Testis (tissue), 3 donors: ENCODE measurements around the gene SIPA1L3. TPM values are rescaled to one million over a fixed set of nuclear protein-coding genes. Genes with fewer than 3 reads are reported as not detected.

Experiments
- DNase-seq: peaks from one replicate; pipeline ENCODE4 v3.0.0-alpha.2; 2019
- H3K27ac ChIP-seq, 2 donors: fragments of 200-600 bp; sonication (generic); one replicate each; pipeline ENCODE4 v1.5.1; 2019
- H3K27me3 ChIP-seq: fragments of 200-600 bp; sonication (generic); one replicate; pipeline ENCODE4 v1.5.1; 2019
- H3K36me3 ChIP-seq: fragments of 200-600 bp; sonication (generic); one replicate; pipeline ENCODE4 v1.5.1; 2017; ENCODE audit warnings: low read depth; ENCODE audit errors: missing control alignments
- H3K4me1 ChIP-seq: fragments of 200-600 bp; sonication (generic); one replicate; pipeline ENCODE4 v1.5.1; 2019
- H3K4me3 ChIP-seq, 2 donors: fragments of 200-600 bp; sonication (generic); one replicate each; pipeline ENCODE4 v1.5.1; 2017 to 2019
- H3K9me3 ChIP-seq: fragments of 200-600 bp; sonication (generic); one replicate; pipeline ENCODE4 v1.5.1; 2017
- CTCF ChIP-seq, 3 experiments: fragments of 450-650 bp in 2 of 3; fragments of 200-600 bp in 1 of 3; sonication (generic) in 1 of 3; IDR thresholded peaks; one replicate each; pipeline ENCODE4 v1.5.1; 2016 to 2019; ENCODE audit warnings: antibody characterized with exemption in 3 of 3, mild to moderate bottlenecking in 2 of 3, moderate library complexity in 1 of 3
- POLR2A ChIP-seq: fragments of 450-650 bp; IDR thresholded peaks from one replicate; pipeline ENCODE4 v1.6.1; 2017; ENCODE audit warnings: antibody characterized with exemption, mild to moderate bottlenecking, moderate library complexity
- WGBS, 2 donors: methylation state at CpG; one replicate each; pipeline ENCODE4 v1.1.5; 2018; 5-methylcytosine and 5-hydroxymethylcytosine counted together
- intact Hi-C: fragments of 100-400 bp; cut with DNase I; formaldehyde crosslinking; loops from one replicate; pipeline ENCODE4 v1.15.1; 2023; ENCODE audit warnings: low total_unique reads
- polyA plus RNA-seq: library from polyadenylated mRNA; stranded (reverse); fragments of 350-450 nt; fragmentation: Illumina TruSeq; extraction: RNeasy Lipid Tissue Mini Kit (QIAGEN cat#74804); gene quantifications from one replicate; pipeline ENCODE4 v1.2.3, GENCODE V29; 2014; ENCODE audit warnings: low read depth, low replicate concordance; ENCODE audit not compliant: insufficient read depth
- total RNA-seq, 2 donors: library from RNA; depleted of rRNA; stranded (reverse); fragments of >200 nt; gene quantifications; one replicate each; pipeline ENCODE4 v1.2.3, GENCODE V29; 2016

Gene SIPA1L3
- total and polyA plus RNA-seq, 3 donors from 2014 or later = 21.1 to 47.6 (median 43.7) TPM

GRCh38 chr19:38152461-38153379 is 245.7 kb downstream of the SIPA1L3 start:
- Histone ChIP-seq H3K36me3 (no peaks in the 10 kb centered on the region), H3K4me3 (no peak overlapping the region), H3K27ac (no peak overlapping the region), H3K9me3 (no peaks in the 10 kb centered on the region), H3K27me3 (no peaks in the 10 kb centered on the region), H3K4me1 (no peaks in the 10 kb centered on the region)
- intact Hi-C loops = no loop called here
- TF ChIP-seq POLR2A (no peak), CTCF (IDR thresholded peaks at IDR 0.05) (no peak)
- no peak for DNase-seq
- 92 to 95% methylated on average over 39 to 40 of the region's 40 CpGs for WGBS, 2 donors

GRCh38 chr19:38155453-38155852 is 248.4 kb downstream of the SIPA1L3 start:
- DNase-seq = no peak
- WGBS, 2 donors = 76 to 79% methylated on average over 6 of the region's 6 CpGs
- H3K27ac ChIP-seq = no peak overlapping the region
- H3K36me3 ChIP-seq = no peaks in the 10 kb centered on the region
- H3K27me3 ChIP-seq = no peaks in the 10 kb centered on the region
- H3K4me1 ChIP-seq = no peaks in the 10 kb centered on the region
- intact Hi-C loops = no loop called here
- H3K4me3 ChIP-seq = no peak overlapping the region
- TF ChIP-seq CTCF (IDR thresholded peaks at IDR 0.05) = no peak
- no peak for TF ChIP-seq POLR2A
- H3K9me3 ChIP-seq = no peaks in the 10 kb centered on the region

GRCh38 chr19:38158730-38159129 is 251.7 kb downstream of the SIPA1L3 start:
- no peaks in the 10 kb centered on the region for H3K9me3 ChIP-seq
- no peaks in the 10 kb centered on the region for H3K36me3 ChIP-seq
- 65 to 86% methylated on average over 3 to 5 of the region's 5 CpGs for WGBS, 2 donors
- no peak for DNase-seq
- TF ChIP-seq POLR2A (no peak), CTCF (IDR thresholded peaks at IDR 0.05) (no peak)
- H3K27me3 ChIP-seq = no peaks in the 10 kb centered on the region
- H3K4me3 ChIP-seq = no peak overlapping the region
- H3K4me1 ChIP-seq = no peaks in the 10 kb centered on the region
- intact Hi-C loops = no loop called here
- no peak overlapping the region for H3K27ac ChIP-seq

- no peak overlapping the region for H3K4me3 ChIP-seq
- 96 to 100% methylated on average over 5 of the region's 5 CpGs for WGBS, 2 donors
- no peaks in the 10 kb centered on the region for H3K36me3 ChIP-seq
- intact Hi-C loops = no loop called here
- H3K27ac ChIP-seq = no peak overlapping the region
- DNase-seq = no peak
- H3K27me3 ChIP-seq = no peaks in the 10 kb centered on the region
- H3K4me1 ChIP-seq = no peaks in the 10 kb centered on the region
- TF ChIP-seq POLR2A = no peak
- TF ChIP-seq CTCF (IDR thresholded peaks at IDR 0.05) = no peak
- H3K9me3 ChIP-seq = no peaks in the 10 kb centered on the region
These were observed 255.1 kb downstream of the SIPA1L3 start for GRCh38 chr19:38162094-38162493.

GRCh38 chr19:38162632-38163031 is 255.6 kb downstream of the SIPA1L3 start:
- intact Hi-C loops = no loop called here
- no peaks in the 10 kb centered on the region for H3K36me3 ChIP-seq
- no peaks in the 10 kb centered on the region for H3K4me1 ChIP-seq
- H3K27me3 ChIP-seq = no peaks in the 10 kb centered on the region
- no peak overlapping the region for H3K27ac ChIP-seq
- no peak overlapping the region for H3K4me3 ChIP-seq
- WGBS, 2 donors = 96 to 98% methylated on average over 5 to 7 of the region's 7 CpGs
- DNase-seq = no peak
- no peaks in the 10 kb centered on the region for H3K9me3 ChIP-seq
- TF ChIP-seq CTCF (IDR thresholded peaks at IDR 0.05) (no peak), POLR2A (no peak)
